OCI-LY7 (cell line): ENCODE measurements around the gene IFNGR1. TPM values are rescaled to one million over a fixed set of nuclear protein-coding genes. Genes with fewer than 3 reads are reported as not detected.

Source experiments
- BruUV-seq: library from RNA; stranded (reverse); fragments of 400-500 nt; replicated peaks from 2 replicates; lab custom pipeline; 2021; lab: Mats Ljungman, UMichigan
- CTCF ChIA-PET: fragments of 300-600 bp; sonication (Branson Sonifier 250); formaldehyde crosslinking; loops from one replicate; lab custom pipeline; 2022; ENCODE audit warnings: antibody characterized with exemption; ENCODE audit not compliant: unreplicated experiment; lab: Charles Lee
- POLR2A ChIA-PET: fragments of 300-600 bp; sonication (Branson Sonifier 250); formaldehyde crosslinking; loops from one replicate; lab custom pipeline; 2022; ENCODE audit warnings: antibody characterized with exemption; lab: Charles Lee
- DNase-seq: peaks from one replicate; pipeline ENCODE4 v3.0.0-alpha.2; 2015; ENCODE audit warnings: low spot score
- H2AFZ ChIP-seq: fragments of 200-600 bp; sonication (generic), shearing (Covaris generic); 2 replicates; pipeline ENCODE4 v1.6.1; 2014; ENCODE audit warnings: mild to moderate bottlenecking, antibody characterized with exemption, low read length, moderate library complexity
- H3K27ac ChIP-seq: fragments of 200-600 bp; sonication (generic); 2 replicates; pipeline ENCODE4 v1.5.1; 2014; ENCODE audit warnings: mixed run types, low read depth, mild to moderate bottlenecking, moderate library complexity, low read length, inconsistent platforms; ENCODE audit not compliant: poor library complexity, severe bottlenecking
- H3K36me3 ChIP-seq: fragments of 200-600 bp; sonication (generic); 2 replicates; pipeline ENCODE4 v1.6.1; 2014; ENCODE audit warnings: mild to moderate bottlenecking, antibody characterized with exemption, low read length, moderate library complexity, mixed read lengths; ENCODE audit not compliant: insufficient read depth
- H3K4me1 ChIP-seq: fragments of 200-600 bp; sonication (generic); 2 replicates; pipeline ENCODE4 v1.5.1; 2014; ENCODE audit warnings: mild to moderate bottlenecking, low read length; ENCODE audit not compliant: insufficient read depth, poor library complexity, severe bottlenecking
- H3K4me2 ChIP-seq: fragments of 200-600 bp; sonication (generic); 2 replicates; pipeline ENCODE4 v1.6.1; 2014; ENCODE audit warnings: mild to moderate bottlenecking, low read length
- H3K4me3 ChIP-seq: fragments of 200-600 bp; sonication (generic); 2 replicates; pipeline ENCODE4 v1.5.1; 2014; ENCODE audit warnings: mild to moderate bottlenecking, low read depth, low read length; ENCODE audit not compliant: poor library complexity, severe bottlenecking
- H3K79me2 ChIP-seq: fragments of 200-600 bp; sonication (generic); 2 replicates; pipeline ENCODE4 v1.6.1; 2016; ENCODE audit warnings: low read depth, mild to moderate bottlenecking, low read length, moderate library complexity, mixed read lengths; ENCODE audit not compliant: insufficient read depth
- H3K9me2 ChIP-seq: fragments of 200-600 bp; sonication (generic); 2 replicates; pipeline ENCODE4 v1.6.1; 2016; ENCODE audit warnings: mild to moderate bottlenecking, low read length, mixed read lengths; ENCODE audit not compliant: insufficient read depth
- H3K9me3 ChIP-seq: fragments of 200-600 bp; sonication (generic); 2 replicates; pipeline ENCODE4 v1.6.1; 2014; ENCODE audit warnings: mild to moderate bottlenecking, mixed run types, low read length, mixed read lengths
- H4K20me1 ChIP-seq: fragments of 200-600 bp; sonication (generic); 2 replicates; pipeline ENCODE4 v1.6.1; 2014; ENCODE audit warnings: mild to moderate bottlenecking, antibody characterized with exemption, low read length, moderate library complexity, mixed read lengths; ENCODE audit not compliant: insufficient read depth
- EZH2phosphoT487 ChIP-seq: fragments of 200-600 bp; sonication (generic); IDR thresholded peaks from 2 replicates; pipeline ENCODE4 v1.6.1; 2018; ENCODE audit warnings: low read depth, borderline replicate concordance, mild to moderate bottlenecking, mixed run types, antibody characterized with exemption, low read length, moderate library complexity, mixed read lengths
- intact Hi-C: fragments of 100-400 bp; cut with micrococcal nuclease; formaldehyde crosslinking; loops from one replicate; pipeline ENCODE4 v1.10.0; 2022; ENCODE audit not compliant: unreplicated experiment
- total RNA-seq, 2 experiments: library from RNA; depleted of rRNA in 1 of 2; stranded (reverse); fragments of >200 nt in 1 of 2; shearing (Covaris generic) in 1 of 2; gene quantifications; 2 replicates each; pipeline ENCODE4 v1.2.3, GENCODE V29; 2014 to 2022
- TF ChIP-seq, protein P1 (sequence below): fragments of 200-600 bp; sonication (generic); conservative IDR thresholded peaks from 2 replicates; pipeline ENCODE4 v1.5.1; 2014; ENCODE audit warnings: mild to moderate bottlenecking, antibody characterized with exemption, low read length, moderate library complexity, mixed read lengths

The IFNGR1 gene
- total RNA-seq, 2 experiments from 2014 or later = 23.2 to 23.6 TPM

DNA sequence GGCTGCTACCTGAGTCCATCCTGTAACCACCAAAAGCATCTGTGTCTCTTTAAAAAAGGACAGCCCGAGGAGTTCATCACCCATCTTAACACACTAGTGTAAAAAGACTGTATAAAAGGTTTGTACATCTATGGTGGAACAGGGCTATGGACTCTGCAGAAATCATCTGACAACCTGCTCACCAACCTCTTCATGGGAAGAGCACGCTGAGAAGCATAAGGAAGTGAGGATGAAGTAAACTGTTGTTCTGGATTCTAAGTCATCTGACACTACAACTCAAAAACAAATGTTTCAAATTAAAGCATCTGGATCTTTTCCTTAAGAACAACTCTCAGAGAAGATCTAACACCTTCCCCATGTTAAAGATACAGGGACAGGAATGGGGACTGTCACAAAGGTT, 5.4 kb downstream of the IFNGR1 start:
- no TSS peak for BruUV-seq
- Histone ChIP-seq H3K4me1 (peaks cover 38% of the 10 kb centered on the region), H3K36me3 (peaks cover 73% of the 10 kb centered on the region), H4K20me1 (peaks cover 6% of the 10 kb centered on the region; the same call in 1 of the 2 replicates), H3K4me2 (no peak overlapping the region), H3K9me3 (peaks cover 39% of the 10 kb centered on the region; the same call in 1 of the 2 replicates), H2AFZ (no peak overlapping the region), H3K4me3 (no peak overlapping the region), H3K79me2 (peaks cover 92% of the 10 kb centered on the region), H3K27ac (no peak overlapping the region), H3K9me2 (no peaks in the 10 kb centered on the region)
- ChIA-PET POLR2A (interaction anchor here (0.6 to 2.0 kb wide), 2 partner anchors 9 to 211 kb away, joined by 4 to 7 read pairs; no protein-coding TSS in a partner anchor), CTCF (no interaction called here)
- intact Hi-C loops = no loop called here
- TF ChIP-seq EZH2phosphoT487 = no peak
- DNase-seq = no peak

DNA sequence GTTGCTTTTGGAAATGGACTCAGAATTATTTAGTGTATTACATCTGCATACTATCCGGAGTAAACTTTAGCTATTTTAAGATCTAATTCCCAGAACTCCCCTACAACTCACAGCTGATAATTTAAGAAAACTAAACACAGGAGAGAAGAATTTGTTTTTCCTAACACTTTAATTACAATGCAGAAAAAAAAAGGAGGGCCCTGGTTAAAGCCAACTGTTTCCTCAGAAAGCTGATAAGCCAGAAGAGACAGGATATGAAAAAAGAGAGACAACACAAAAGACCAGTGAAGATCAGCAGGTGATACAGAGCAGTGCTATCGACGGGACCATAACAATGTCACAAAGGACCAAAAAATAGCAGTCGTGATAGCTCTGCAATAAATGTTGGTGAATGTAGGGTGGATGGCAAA, 5.8 kb downstream of the IFNGR1 start:
- no peak overlapping the region for H2AFZ ChIP-seq
- no peaks in the 10 kb centered on the region for H3K9me2 ChIP-seq
- H3K9me3 ChIP-seq = peaks cover 39% of the 10 kb centered on the region; the same call in 1 of the 2 replicates
- peaks cover 6% of the 10 kb centered on the region; the same call in 1 of the 2 replicates for H4K20me1 ChIP-seq
- TF ChIP-seq, protein P1, sequence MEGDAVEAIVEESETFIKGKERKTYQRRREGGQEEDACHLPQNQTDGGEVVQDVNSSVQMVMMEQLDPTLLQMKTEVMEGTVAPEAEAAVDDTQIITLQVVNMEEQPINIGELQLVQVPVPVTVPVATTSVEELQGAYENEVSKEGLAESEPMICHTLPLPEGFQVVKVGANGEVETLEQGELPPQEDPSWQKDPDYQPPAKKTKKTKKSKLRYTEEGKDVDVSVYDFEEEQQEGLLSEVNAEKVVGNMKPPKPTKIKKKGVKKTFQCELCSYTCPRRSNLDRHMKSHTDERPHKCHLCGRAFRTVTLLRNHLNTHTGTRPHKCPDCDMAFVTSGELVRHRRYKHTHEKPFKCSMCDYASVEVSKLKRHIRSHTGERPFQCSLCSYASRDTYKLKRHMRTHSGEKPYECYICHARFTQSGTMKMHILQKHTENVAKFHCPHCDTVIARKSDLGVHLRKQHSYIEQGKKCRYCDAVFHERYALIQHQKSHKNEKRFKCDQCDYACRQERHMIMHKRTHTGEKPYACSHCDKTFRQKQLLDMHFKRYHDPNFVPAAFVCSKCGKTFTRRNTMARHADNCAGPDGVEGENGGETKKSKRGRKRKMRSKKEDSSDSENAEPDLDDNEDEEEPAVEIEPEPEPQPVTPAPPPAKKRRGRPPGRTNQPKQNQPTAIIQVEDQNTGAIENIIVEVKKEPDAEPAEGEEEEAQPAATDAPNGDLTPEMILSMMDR = no peak
- no peak for TF ChIP-seq EZH2phosphoT487
- CTCF ChIA-PET = no interaction called here
- POLR2A ChIA-PET = interaction anchor here (0.6 to 2.0 kb wide), 4 partner anchors 8 to 211 kb away, joined by 3 to 7 read pairs (median 4); no protein-coding TSS in a partner anchor
- peaks cover 38% of the 10 kb centered on the region for H3K4me1 ChIP-seq
- H3K4me3 ChIP-seq = no peak overlapping the region
- H3K27ac ChIP-seq = no peak overlapping the region
- H3K36me3 ChIP-seq = peaks cover 77% of the 10 kb centered on the region
- intact Hi-C loops = no loop called here
- H3K79me2 ChIP-seq = peaks cover 87% of the 10 kb centered on the region
- no peak overlapping the region for H3K4me2 ChIP-seq
- no TSS peak for BruUV-seq
- no peak for DNase-seq

DNA sequence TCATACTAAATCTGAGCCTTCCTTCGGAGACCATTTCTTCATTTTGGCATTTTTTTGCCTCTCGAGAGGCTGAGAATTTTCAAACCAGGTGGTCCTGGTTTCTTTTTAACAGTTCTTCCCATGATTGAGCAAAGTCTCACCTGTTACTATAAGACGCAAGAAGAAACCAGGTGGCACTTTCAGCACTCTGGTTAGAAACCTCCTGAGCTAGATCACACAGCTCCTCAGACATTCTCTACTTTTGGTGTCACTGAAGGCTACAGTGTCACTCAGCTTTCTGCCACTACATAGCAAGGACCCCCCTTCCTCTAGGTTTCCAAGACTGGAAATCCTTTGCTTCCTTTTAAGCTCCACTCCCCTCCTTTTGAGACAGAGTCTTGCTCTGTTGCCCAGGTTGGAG, 7.3 kb downstream of the IFNGR1 start:
- Histone ChIP-seq H2AFZ (no peak overlapping the region), H3K4me3 (no peak overlapping the region)
- CTCF ChIA-PET = interaction anchor here (0.7 kb wide), 1 partner anchor 17 kb away, joined by 3 read pairs; no protein-coding TSS in a partner anchor

More for the DNA sequence above, 7.3 kb downstream of the IFNGR1 start:
- H3K9me3 ChIP-seq = peaks cover 48% of the 10 kb centered on the region
- BruUV-seq = no TSS peak
- no peak overlapping the region for H3K27ac ChIP-seq
- TF ChIP-seq EZH2phosphoT487 = no peak
- TF ChIP-seq, protein P1 = no peak
- no peak overlapping the region for H3K4me2 ChIP-seq
- POLR2A ChIA-PET = interaction anchor here (0.6 to 2.0 kb wide), 3 partner anchors 9 to 48 kb away, joined by 3 to 7 read pairs (median 4); no protein-coding TSS in a partner anchor
- no peaks in the 10 kb centered on the region; the same call in 1 of the 2 replicates for H4K20me1 ChIP-seq
- peaks cover 83% of the 10 kb centered on the region for H3K36me3 ChIP-seq
- peaks cover 73% of the 10 kb centered on the region; the same call in 1 of the 2 replicates for H3K79me2 ChIP-seq
- intact Hi-C loops = no loop called here
- H3K4me1 ChIP-seq = peaks cover 25% of the 10 kb centered on the region
- H3K9me2 ChIP-seq = no peaks in the 10 kb centered on the region
- DNase-seq = no peak
